Coronary artery (tissue), 2 donors: ENCODE results near the gene LGALS1.

ENCODE experiments used
- DNase-seq: peaks from one replicate; pipeline ENCODE4 v3.0.0-alpha.2; 2017; ENCODE audit warnings: low spot score
- H3K27ac ChIP-seq, 2 donors: fragments of 200-600 bp; sonication (generic); one replicate each; pipeline ENCODE4 v1.5.1; 2016 to 2019
- H3K4me3 ChIP-seq: fragments of 200-600 bp; sonication (generic); 2 replicates; pipeline ENCODE4 v1.5.1; 2016; ENCODE audit warnings: mild to moderate bottlenecking, moderate library complexity
- CTCF ChIP-seq: fragments of 200-600 bp; sonication (generic); IDR thresholded peaks from one replicate; pipeline ENCODE4 v1.5.1; 2019; ENCODE audit warnings: antibody characterized with exemption

LGALS1 gene

GRCh38 chr22:37639070-37639760, 36.2 kb upstream of the LGALS1 start, which contains the start of gene SH3BP1:
SH3BP1 (plus strand) TSS chr22:37639669; CDS start chr22:37639788, 119 bp downstream.
- no peak for TF ChIP-seq CTCF
- peak within 1 kb of the TSS; percentile 79 for H3K4me3 ChIP-seq
- peak within 1 kb of the TSS in 1 of 2 donors; percentile 78 for H3K27ac ChIP-seq
- no peak for DNase-seq

- no peak for DNase-seq
- no peak for TF ChIP-seq CTCF
- peak overlapping the region in 1 of 2 donors; percentile 78 for H3K27ac ChIP-seq
- H3K4me3 ChIP-seq: peak overlapping the region; percentile 79
Observed at GRCh38 chr22:37639771-37640590, 35.5 kb upstream of the LGALS1 start.

- H3K4me3 ChIP-seq: peak overlapping the region; percentile 79
- H3K27ac ChIP-seq: peak overlapping the region in 1 of 2 donors; percentile 78
- no peak for DNase-seq
- TF ChIP-seq CTCF: no peak
Observed at GRCh38 chr22:37640591-37641560, 34.6 kb upstream of the LGALS1 start.

- no peak for DNase-seq
- peak overlapping the region in 1 of 2 donors; percentile 78 for H3K27ac ChIP-seq
- H3K4me3 ChIP-seq: no peak overlapping the region
- TF ChIP-seq CTCF: no peak
Observed at GRCh38 chr22:37641561-37641949, 33.9 kb upstream of the LGALS1 start.

GRCh38 chr22:37643225-37643847, 32.1 kb upstream of the LGALS1 start:
- no peak for DNase-seq

More at GRCh38 chr22:37643225-37643847, 32.1 kb upstream of the LGALS1 start:
- H3K4me3 ChIP-seq: no peak overlapping the region
- TF ChIP-seq CTCF: peak; percentile 87
- no peak overlapping the region for H3K27ac ChIP-seq
